IMR-90 (cell line): ENCODE measurements around the gene PLPP4. TPM values are rescaled to one million over a fixed set of nuclear protein-coding genes. Genes with fewer than 3 reads are reported as not detected.

Experiments used
- ATAC-seq: fragments of 200-7000 bp; cut with Tn5 transposase; 2 replicates; pipeline ENCODE4 v1.9.1; 2020; ENCODE audit warnings: low read depth, mild to moderate bottlenecking, moderate library complexity
- BruUV-seq: library from RNA; stranded (reverse); fragments of 400-500 nt; replicated peaks from 2 replicates; lab custom pipeline; 2021; lab: Mats Ljungman, UMichigan
- CTCF ChIA-PET: fragments of 300-600 bp; formaldehyde crosslinking; extraction: SDS; loops from one replicate; lab custom pipeline; 2021; ENCODE audit warnings: antibody characterized with exemption; lab: Yijun Ruan, JAX
- POLR2A ChIA-PET: fragments of 300-600 bp; sonication (Branson Sonifier 250); formaldehyde crosslinking; loops from one replicate; lab custom pipeline; 2022; ENCODE audit warnings: antibody characterized with exemption; ENCODE audit not compliant: unreplicated experiment; lab: Charles Lee
- DNase-seq: peaks from one replicate; pipeline ENCODE4 v3.0.0; 2013
- H2AFZ ChIP-seq: replicated peaks from 2 replicates; pipeline ENCODE3; 2013; ENCODE audit warnings: low read length, mild to moderate bottlenecking; ENCODE audit not compliant: poor library complexity
- H2AK5ac ChIP-seq: 2 replicates; pipeline ENCODE4 v1.6.1; 2013; ENCODE audit warnings: low read depth, low read length, inconsistent platforms
- H2AK9ac ChIP-seq: replicated peaks from 2 replicates; pipeline ENCODE3; 2013; ENCODE audit warnings: mild to moderate bottlenecking, low read depth, low read length, moderate library complexity; ENCODE audit not compliant: poor library complexity
- H2BK120ac ChIP-seq: 2 replicates; pipeline ENCODE4 v1.6.1; 2013; ENCODE audit warnings: low read depth, low read length, inconsistent platforms
- H2BK15ac ChIP-seq: 3 replicates; pipeline ENCODE4 v1.6.1; 2013; ENCODE audit warnings: low read depth, low read length, inconsistent platforms
- H2BK20ac ChIP-seq: 2 replicates; pipeline ENCODE4 v1.6.1; 2013; ENCODE audit warnings: low read depth, mild to moderate bottlenecking, inconsistent platforms, low read length, moderate library complexity
- H2BK5ac ChIP-seq: 2 replicates; pipeline ENCODE4 v1.6.1; 2013; ENCODE audit warnings: mild to moderate bottlenecking, low read depth, low read length, inconsistent platforms; ENCODE audit not compliant: poor library complexity, severe bottlenecking
- H3K14ac ChIP-seq: replicated peaks from 2 replicates; pipeline ENCODE4 v1.6.1; 2013; ENCODE audit warnings: low read depth, low read length, inconsistent platforms
- H3K18ac ChIP-seq: 2 replicates; pipeline ENCODE4 v1.6.1; 2013; ENCODE audit warnings: low read depth, low read length, control low read depth
- H3K23ac ChIP-seq: 2 replicates; pipeline ENCODE4 v1.6.1; 2013; ENCODE audit warnings: low read depth, low read length, inconsistent platforms
- H3K27ac ChIP-seq: 2 replicates; pipeline ENCODE4 v1.5.1; 2013; ENCODE audit warnings: mild to moderate bottlenecking, control low read depth, low read length; ENCODE audit not compliant: insufficient read depth
- H3K27me3 ChIP-seq: 2 replicates; pipeline ENCODE4 v1.6.1; 2013; ENCODE audit warnings: low read length; ENCODE audit not compliant: control insufficient read depth, insufficient read depth
- H3K36me3 ChIP-seq: 2 replicates; pipeline ENCODE4 v1.6.1; 2013; ENCODE audit warnings: low read length, mixed read lengths; ENCODE audit not compliant: control insufficient read depth, insufficient read depth
- H3K4ac ChIP-seq: 2 replicates; pipeline ENCODE4 v1.6.1; 2013; ENCODE audit warnings: low read depth, low read length, inconsistent platforms
- H3K4me1 ChIP-seq: 2 replicates; pipeline ENCODE4 v1.6.1; 2013; ENCODE audit warnings: low read length, mixed read lengths; ENCODE audit not compliant: control insufficient read depth, insufficient read depth
- H3K4me2 ChIP-seq: 2 replicates; pipeline ENCODE4 v1.6.1; 2013; ENCODE audit warnings: low read depth, mild to moderate bottlenecking, control low read depth, low read length, moderate library complexity
- H3K4me3 ChIP-seq: 2 replicates; pipeline ENCODE4 v1.5.1; 2013; ENCODE audit warnings: low read depth, mild to moderate bottlenecking, control low read depth, low read length, moderate library complexity; ENCODE audit not compliant: insufficient read depth
- H3K56ac ChIP-seq: 2 replicates; pipeline ENCODE4 v1.6.1; 2013; ENCODE audit warnings: low read length, inconsistent platforms; ENCODE audit not compliant: insufficient read depth; ENCODE audit errors: extremely low read depth
- H3K79me1 ChIP-seq, 2 experiments: 2 replicates each; pipeline ENCODE4 v1.6.1; 2013; ENCODE audit warnings: low read length in 2 of 2, inconsistent platforms in 1 of 2, low read depth in 1 of 2
- H3K9ac ChIP-seq: 2 replicates; pipeline ENCODE4 v1.6.1; 2013; ENCODE audit warnings: low read depth, low read length, control low read depth
- H3K9me1 ChIP-seq: 2 replicates; pipeline ENCODE4 v1.6.1; 2013; ENCODE audit warnings: low read length, inconsistent platforms; ENCODE audit not compliant: insufficient read depth
- H3K9me3 ChIP-seq: 2 replicates; pipeline ENCODE4 v1.6.1; 2013; ENCODE audit warnings: low read length; ENCODE audit not compliant: control insufficient read depth, insufficient read depth
- H4K20me1 ChIP-seq: 2 replicates; pipeline ENCODE4 v1.6.1; 2013; ENCODE audit warnings: low read length, inconsistent platforms; ENCODE audit not compliant: insufficient read depth
- H4K5ac ChIP-seq: 2 replicates; pipeline ENCODE4 v1.6.1; 2013; ENCODE audit warnings: mild to moderate bottlenecking, low read depth, low read length, control low read depth
- H4K8ac ChIP-seq, 2 experiments: 2 replicates each; pipeline ENCODE4 v1.6.1; 2013; ENCODE audit warnings: low read depth in 2 of 2, low read length in 2 of 2, control low read depth in 1 of 2, inconsistent platforms in 1 of 2
- H4K91ac ChIP-seq: 2 replicates; pipeline ENCODE4 v1.6.1; 2013; ENCODE audit warnings: low read depth, low read length, inconsistent platforms; ENCODE audit not compliant: insufficient read depth
- CTCF ChIP-seq: conservative IDR thresholded peaks from 2 replicates; pipeline ENCODE4 v1.5.1; 2012; ENCODE audit warnings: mild to moderate bottlenecking, low read depth, low read length, improper control_type of control experiment
- ELK1 ChIP-seq: fragments of 150-350 bp; IDR thresholded peaks from 2 replicates; pipeline ENCODE4 v1.6.1; 2016; ENCODE audit warnings: low read depth, mild to moderate bottlenecking, low read length, moderate library complexity, borderline replicate concordance
- FOS ChIP-seq: fragments of 150-350 bp; IDR thresholded peaks from 2 replicates; pipeline ENCODE4 v1.6.1; 2016; ENCODE audit warnings: low read depth, low read length
- MAFK ChIP-seq: IDR thresholded peaks from 2 replicates; pipeline ENCODE4 v1.6.1; 2012; ENCODE audit warnings: low read depth, low read length, improper control_type of control experiment
- MXI1 ChIP-seq: IDR thresholded peaks from 2 replicates; pipeline ENCODE4 v1.6.1; 2012; ENCODE audit warnings: low read depth, mild to moderate bottlenecking, low read length, moderate library complexity, borderline replicate concordance
- POLR2A ChIP-seq: IDR thresholded peaks from 2 replicates; pipeline ENCODE4 v1.6.1; 2012; ENCODE audit warnings: mild to moderate bottlenecking, low read depth, low read length
- WGBS, 2 experiments: methylation state at CpG; one replicate each; pipeline versions ENCODE4 v1.1.5 to v1.1.7; 2013; ENCODE audit warnings: missing lambda C conversion rate in 2 of 2; ENCODE audit not compliant: insufficient read length in 1 of 2; ENCODE audit errors: extremely low coverage in 2 of 2; 5-methylcytosine and 5-hydroxymethylcytosine counted together
- dilution Hi-C: fragments of 300-500 bp; cut with HindIII; formaldehyde crosslinking; loops from one replicate; pipeline ENCODE4 v1.14.3; 2018; ENCODE audit warnings: low sequenced_read_pairs; ENCODE audit not compliant: unreplicated experiment
- in situ Hi-C: fragments of 300-500 bp; cut with MboI; formaldehyde crosslinking; loops from 3 replicates; pipeline ENCODE4 v1.14.3; 2019; ENCODE audit warnings: low sequenced_read_pairs, inconsistent platforms, mixed read lengths
- intact Hi-C: fragments of 100-400 bp; cut with micrococcal nuclease; formaldehyde crosslinking; loops from 2 replicates; pipeline ENCODE4 v1.10.0; 2022
- polyA plus RNA-seq, 3 experiments: library from polyadenylated mRNA; depleted of rRNA; stranded (reverse); fragments of >200 nt; gene quantifications; 2 replicates each; pipeline ENCODE4 v1.2.3, GENCODE V29; 2012; ENCODE audit warnings: low replicate concordance in 1 of 3
- total RNA-seq: library from RNA; depleted of rRNA; stranded (reverse); fragments of >200 nt; gene quantifications from 2 replicates; pipeline ENCODE4 v1.2.3, GENCODE V29; 2012

Gene PLPP4
- total and polyA plus RNA-seq, 2 of the 4 experiments (the other 2 are of a cell fraction): 0.18 to 0.60 TPM

- no peak overlapping the region for H2AFZ ChIP-seq
- no peak overlapping the region for H3K23ac ChIP-seq
- no peak overlapping the region for H3K9ac ChIP-seq
- no peak overlapping the region for H2AK5ac ChIP-seq
- no peak overlapping the region for H2BK20ac ChIP-seq
- H3K14ac ChIP-seq: no peak overlapping the region
- no peaks in the 10 kb centered on the region for H3K79me1 ChIP-seq
- TF ChIP-seq CTCF (no peak), FOS (no peak), ELK1 (no peak), POLR2A (no peak), MXI1 (no peak), MAFK (no peak)
- no peak overlapping the region for H3K4me2 ChIP-seq
- peaks cover 12% of the 10 kb centered on the region for H3K9me3 ChIP-seq
- no TSS peak for BruUV-seq
- no peak overlapping the region for H4K5ac ChIP-seq
- H3K4me3 ChIP-seq: no peak overlapping the region
- intact Hi-C loops: no loop called here
- ATAC-seq: no peak
- H4K8ac ChIP-seq: no peak overlapping the region
- dilution Hi-C loops: no loop called here
- no peaks in the 10 kb centered on the region for H4K20me1 ChIP-seq
- no peaks in the 10 kb centered on the region for H3K9me1 ChIP-seq
- H3K27me3 ChIP-seq: no peaks in the 10 kb centered on the region
- no peak for DNase-seq
- H3K4me1 ChIP-seq: no peaks in the 10 kb centered on the region
- no peak overlapping the region for H2BK120ac ChIP-seq
- H3K18ac ChIP-seq: no peak overlapping the region
- no peak overlapping the region for H3K4ac ChIP-seq
- H2BK15ac ChIP-seq: no peak overlapping the region
- H3K27ac ChIP-seq: no peak overlapping the region
- ChIA-PET CTCF (interaction anchor here (0.6 kb wide), 1 partner anchor 299 kb away, joined by 4 read pairs; no protein-coding TSS in a partner anchor), POLR2A (no interaction called here)
- H2AK9ac ChIP-seq: no peak overlapping the region
- H2BK5ac ChIP-seq: no peak overlapping the region
- H3K56ac ChIP-seq: no peak overlapping the region
- in situ Hi-C loops: no loop called here
- WGBS, 2 experiments: no CpG with 5 or more reads among the region's 4 CpGs
- no peaks in the 10 kb centered on the region for H3K36me3 ChIP-seq
- H4K91ac ChIP-seq: no peak overlapping the region
These were observed 100.3 kb downstream of the PLPP4 start for GRCh38 chr10:120557311-120557710.
